DLD1 (cell line): Measurements from ENCODE around the gene CFI.

Experiments used
- in situ Hi-C: cut with HindIII; loops from 2 replicates; pipeline ENCODE4 v1.10.0; 2017; ENCODE audit warnings: low sequenced_read_pairs

CFI gene

GRCh38 chr4:109801895-109802319 is at the start of gene CFI:
TSS of gene CFI (minus strand) at chr4:109801999. CDS start at chr4:109801971, 28 bp downstream.
- in situ Hi-C loops: no loop called here

GRCh38 chr4:109850601-109851000 is 48.8 kb upstream of the CFI start:
- in situ Hi-C loops: no loop called here

- in situ Hi-C loops: no loop called here
Observed at GRCh38 chr4:109848501-109848900, 46.7 kb upstream of the CFI start.

GRCh38 chr4:109847896-109848442 is 46.2 kb upstream of the CFI start, which contains the start of gene LRIT3:
TSS of gene LRIT3 (plus strand) at chr4:109848107. CDS start at chr4:109848202, 95 bp downstream.
- in situ Hi-C loops: no loop called here

GRCh38 chr4:109846395-109847098 is 44.7 kb upstream of the CFI start:
- in situ Hi-C loops: no loop called here

GRCh38 chr4:109836985-109837384 is 35.2 kb upstream of the CFI start:
- in situ Hi-C loops: no loop called here

- in situ Hi-C loops: no loop called here
Observed at GRCh38 chr4:109833756-109834155, 32.0 kb upstream of the CFI start.

- in situ Hi-C loops: no loop called here
Observed at GRCh38 chr4:109827672-109828071, 25.9 kb upstream of the CFI start, which contains the start of gene RRH. TSS of gene RRH (plus strand) at chr4:109827972. CDS start at chr4:109828028, 56 bp downstream.

- in situ Hi-C loops: no loop called here
Observed at GRCh38 chr4:109826719-109827118, 24.9 kb upstream of the CFI start.

- in situ Hi-C loops: no loop called here
Observed at GRCh38 chr4:109821185-109821584, 19.4 kb upstream of the CFI start.

GRCh38 chr4:109820563-109820962 is 18.8 kb upstream of the CFI start:
- in situ Hi-C loops: no loop called here

- in situ Hi-C loops: no loop called here
Observed at GRCh38 chr4:109818268-109818667, 16.5 kb upstream of the CFI start.

GRCh38 chr4:109816894-109817293 is 15.1 kb upstream of the CFI start:
- in situ Hi-C loops: no loop called here

- in situ Hi-C loops: no loop called here
Observed at GRCh38 chr4:109816082-109816442, 14.3 kb upstream of the CFI start.

GRCh38 chr4:109815151-109816081 is 13.6 kb upstream of the CFI start, which contains the start of gene GAR1:
TSS of gene GAR1 (plus strand) at chr4:109815762. CDS start at chr4:109816165, 403 bp downstream.
- in situ Hi-C loops: no loop called here

GRCh38 chr4:109811707-109812106 is 9.9 kb upstream of the CFI start:
- in situ Hi-C loops: no loop called here

GRCh38 chr4:109810552-109811387 is 9.0 kb upstream of the CFI start:
- in situ Hi-C loops: no loop called here

GRCh38 chr4:109809655-109810054 is 7.9 kb upstream of the CFI start:
- in situ Hi-C loops: no loop called here

- in situ Hi-C loops: no loop called here
Observed at GRCh38 chr4:109803924-109804571, 2.2 kb upstream of the CFI start.
